Mammary epithelial cell (primary cell): ENCODE data around the gene FBLIM1.
"Not testable (repeated sequence)": the region's sequence is repeated elsewhere in the genome, so short reads cannot be mapped to it uniquely, and the experiment has no call there.

Experiments
- EZH2 ChIP-seq: IDR thresholded peaks from 2 replicates; pipeline ENCODE4 v1.6.1; 2012; ENCODE audit warnings: low read length, inconsistent platforms, borderline replicate concordance
- TF ChIP-seq, protein P1 (sequence below), 2 donors: IDR thresholded peaks in 1 of 2; conservative IDR thresholded peaks in 1 of 2; 2 replicates each; pipeline ENCODE4 v1.5.1; 2011 to 2012; ENCODE audit warnings: inconsistent platforms in 2 of 2, low read length in 2 of 2, mild to moderate bottlenecking in 2 of 2, control low read depth in 1 of 2, low read depth in 1 of 2; ENCODE audit not compliant: insufficient read depth in 1 of 2; ENCODE audit errors: extremely low read depth in 1 of 2

- TF ChIP-seq, protein P1, sequence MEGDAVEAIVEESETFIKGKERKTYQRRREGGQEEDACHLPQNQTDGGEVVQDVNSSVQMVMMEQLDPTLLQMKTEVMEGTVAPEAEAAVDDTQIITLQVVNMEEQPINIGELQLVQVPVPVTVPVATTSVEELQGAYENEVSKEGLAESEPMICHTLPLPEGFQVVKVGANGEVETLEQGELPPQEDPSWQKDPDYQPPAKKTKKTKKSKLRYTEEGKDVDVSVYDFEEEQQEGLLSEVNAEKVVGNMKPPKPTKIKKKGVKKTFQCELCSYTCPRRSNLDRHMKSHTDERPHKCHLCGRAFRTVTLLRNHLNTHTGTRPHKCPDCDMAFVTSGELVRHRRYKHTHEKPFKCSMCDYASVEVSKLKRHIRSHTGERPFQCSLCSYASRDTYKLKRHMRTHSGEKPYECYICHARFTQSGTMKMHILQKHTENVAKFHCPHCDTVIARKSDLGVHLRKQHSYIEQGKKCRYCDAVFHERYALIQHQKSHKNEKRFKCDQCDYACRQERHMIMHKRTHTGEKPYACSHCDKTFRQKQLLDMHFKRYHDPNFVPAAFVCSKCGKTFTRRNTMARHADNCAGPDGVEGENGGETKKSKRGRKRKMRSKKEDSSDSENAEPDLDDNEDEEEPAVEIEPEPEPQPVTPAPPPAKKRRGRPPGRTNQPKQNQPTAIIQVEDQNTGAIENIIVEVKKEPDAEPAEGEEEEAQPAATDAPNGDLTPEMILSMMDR (conservative IDR thresholded peaks at IDR 0.05 in 1 of 2, IDR thresholded peaks at IDR 0.05 in 1 of 2; ENCODE audit: extremely low read depth in 1 of 2, insufficient read depth in 1 of 2, low read depth in 1 of 2, low read length in 2 of 2): not testable (repeated sequence)
- TF ChIP-seq EZH2: not testable (repeated sequence)
These were observed 49.0 kb downstream of the FBLIM1 start, which contains the start of gene UQCRHL for GRCh38 chr1:15807549-15807948.
